GM21529 (cell line): ENCODE results near the gene CAPN15.
A peak's percentile ranks its signal among the peaks of the same experiment; 100 is the strongest.
"Not testable (repeated sequence)": the region's sequence is repeated elsewhere in the genome, so short reads cannot be mapped to it uniquely, and the experiment has no call there.

Source experiments
- ATAC-seq: cut with Tn5 transposase; IDR thresholded peaks from one replicate; pipeline ENCODE4 v1.9.1; 2021; ENCODE audit not compliant: unreplicated experiment

Gene CAPN15

GRCh38 chr16:589658-590187 lies 62.2 kb downstream of the CAPN15 start, which contains the start of gene RAB40C:
Gene RAB40C, plus strand, starts transcription at chr16:590066. Its CDS starts 226 bp downstream, at chr16:590292.
- peak; percentile 79 for ATAC-seq

GRCh38 chr16:590188-590814 lies 62.8 kb downstream of the CAPN15 start:
- no peak for ATAC-seq

- no peak for ATAC-seq
Measured at GRCh38 chr16:590815-591200, 63.3 kb downstream of the CAPN15 start.

- ATAC-seq, result no peak
Measured at GRCh38 chr16:591231-591630, 63.7 kb downstream of the CAPN15 start.

- no peak for ATAC-seq
Measured at GRCh38 chr16:591892-592517, 64.5 kb downstream of the CAPN15 start.

- ATAC-seq, result no peak
Measured at GRCh38 chr16:592518-593306, 65.2 kb downstream of the CAPN15 start.

GRCh38 chr16:593406-593805 lies 65.9 kb downstream of the CAPN15 start:
- ATAC-seq, result no peak

- ATAC-seq, result no peak
Measured at GRCh38 chr16:593807-594206, 66.3 kb downstream of the CAPN15 start.

- ATAC-seq, result no peak
Measured at GRCh38 chr16:595094-595528, 67.6 kb downstream of the CAPN15 start.

GRCh38 chr16:595942-596735 lies 68.6 kb downstream of the CAPN15 start:
- ATAC-seq, result no peak

- no peak for ATAC-seq
Measured at GRCh38 chr16:596736-597060, 69.2 kb downstream of the CAPN15 start.

- ATAC-seq, result not testable (repeated sequence)
Measured at GRCh38 chr16:597655-598054, 70.1 kb downstream of the CAPN15 start.

GRCh38 chr16:598823-599739 lies 71.6 kb downstream of the CAPN15 start:
- ATAC-seq, result no peak

GRCh38 chr16:600781-601180 lies 73.3 kb downstream of the CAPN15 start:
- no peak for ATAC-seq

- ATAC-seq, result no peak
Measured at GRCh38 chr16:603933-604332, 76.4 kb downstream of the CAPN15 start.
